ENCODE measurements around the gene SEZ6L2.
"Not testable (repeated sequence)": the region's sequence is repeated elsewhere in the genome, so short reads cannot be mapped to it uniquely, and the experiment has no call there.

SEZ6L2 gene

GRCh38 chr16:29837841-29838240 lies 61.5 kb downstream of the SEZ6L2 start:
- TF ChIP-seq CTCF (IDR thresholded peaks at IDR 0.05; ENCODE audit: borderline replicate concordance, insufficient read depth, low read depth, low read length), result no peak
- H3K4me3 ChIP-seq (ENCODE audit: low read depth, low read length), result no peak overlapping the region

DNA sequence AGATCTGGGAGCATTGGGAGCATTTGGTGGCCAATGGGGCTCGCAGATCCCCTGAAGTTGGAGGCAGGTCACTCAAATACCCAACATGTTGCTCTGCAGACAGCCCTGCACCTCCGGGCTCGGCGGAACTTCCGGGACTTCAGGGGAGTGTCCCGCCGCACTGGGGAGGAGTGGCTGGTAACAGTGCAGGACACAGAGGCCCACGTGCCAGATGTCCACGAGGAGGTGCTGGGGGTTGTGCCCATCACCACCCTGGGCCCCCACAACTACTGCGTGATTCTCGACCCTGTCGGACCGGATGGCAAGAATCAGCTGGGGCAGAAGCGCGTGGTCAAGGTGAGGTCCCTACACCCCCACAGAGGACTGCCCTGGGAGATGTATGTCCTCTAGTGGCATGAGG lies 62.7 kb downstream of the SEZ6L2 start:
- H3K4me3 ChIP-seq (ENCODE audit: low read depth, low read length), result no peak overlapping the region
- no peak for TF ChIP-seq CTCF (IDR thresholded peaks at IDR 0.05; ENCODE audit: borderline replicate concordance, insufficient read depth, low read depth, low read length)

DNA sequence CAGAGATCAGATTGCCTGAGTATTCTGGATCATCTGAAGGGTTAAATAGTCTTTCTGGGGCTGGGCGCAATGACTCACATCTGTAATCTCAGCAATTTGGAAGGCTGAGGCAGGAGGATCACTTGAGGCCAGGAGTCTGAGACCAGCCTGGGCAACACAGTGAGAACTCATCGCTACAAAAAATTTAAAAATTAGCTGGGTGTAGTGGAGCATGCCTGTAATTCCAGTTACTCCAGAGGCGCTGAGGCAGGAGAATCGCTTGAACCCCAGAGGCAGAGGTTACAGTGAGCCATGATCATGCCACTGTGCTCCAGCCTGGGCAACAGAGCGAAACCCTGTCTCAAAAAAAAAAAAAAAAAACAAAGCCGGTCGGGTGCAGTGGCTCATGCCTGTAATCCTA lies 63.4 kb downstream of the SEZ6L2 start:
- no peak for TF ChIP-seq CTCF (IDR thresholded peaks at IDR 0.05; ENCODE audit: borderline replicate concordance, insufficient read depth, low read depth, low read length)

GRCh38 chr16:29834079-29834478 lies 65.3 kb downstream of the SEZ6L2 start:
- no peak overlapping the region for H3K4me3 ChIP-seq (ENCODE audit: low read depth, low read length)
- TF ChIP-seq CTCF (IDR thresholded peaks at IDR 0.05; ENCODE audit: borderline replicate concordance, insufficient read depth, low read depth, low read length), result no peak

More for the DNA sequence above, 63.4 kb downstream of the SEZ6L2 start:
- H3K4me3 ChIP-seq (ENCODE audit: low read depth, low read length), result no peak overlapping the region

GRCh38 chr16:29833219-29833618 lies 66.1 kb downstream of the SEZ6L2 start:
- not testable (repeated sequence) for H3K4me3 ChIP-seq (ENCODE audit: low read depth, low read length)

GRCh38 chr16:29831490-29831889 lies 67.9 kb downstream of the SEZ6L2 start:
- TF ChIP-seq CTCF (IDR thresholded peaks at IDR 0.05; ENCODE audit: borderline replicate concordance, insufficient read depth, low read depth, low read length), result no peak
- H3K4me3 ChIP-seq (ENCODE audit: low read depth, low read length), result no peak overlapping the region

DNA sequence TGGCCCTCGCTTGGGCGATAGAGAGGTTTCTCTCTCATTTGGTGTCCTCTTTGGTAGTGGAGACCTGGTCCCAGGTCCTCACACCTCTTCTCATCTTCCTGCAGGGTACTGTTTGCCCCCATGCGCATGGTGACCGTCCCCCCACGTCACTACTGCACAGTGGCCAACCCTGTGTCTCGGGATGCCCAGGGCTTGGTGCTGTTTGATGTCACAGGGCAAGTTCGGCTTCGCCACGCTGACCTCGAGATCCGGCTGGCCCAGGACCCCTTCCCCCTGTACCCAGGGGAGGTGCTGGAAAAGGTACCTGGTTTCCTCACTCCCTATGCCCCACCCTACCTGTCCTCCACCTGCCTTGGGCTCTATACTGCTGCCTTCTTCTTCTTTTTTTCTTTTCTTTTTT lies 68.6 kb downstream of the SEZ6L2 start:
- H3K4me3 ChIP-seq (ENCODE audit: low read depth, low read length), result no peak overlapping the region
- no peak for TF ChIP-seq CTCF (IDR thresholded peaks at IDR 0.05; ENCODE audit: borderline replicate concordance, insufficient read depth, low read depth, low read length)

- H3K4me3 ChIP-seq (ENCODE audit: low read depth, low read length), result no peak overlapping the region
- TF ChIP-seq CTCF (IDR thresholded peaks at IDR 0.05; ENCODE audit: borderline replicate concordance, insufficient read depth, low read depth, low read length), result no peak
Observed at GRCh38 chr16:29826342-29826695, 73.0 kb downstream of the SEZ6L2 start.

Data from GM12875 (cell line).